Measurements from ENCODE around the gene CHMP4B.

CHMP4B gene

GRCh38 chr20:33827109-33827508 lies 16.0 kb downstream of the CHMP4B start:
- DNase-seq (ENCODE audit: low spot score), result no peak
- TF ChIP-seq CTCF (IDR thresholded peaks at IDR 0.05; ENCODE audit: extremely low read depth, missing control alignments), result no peak

GRCh38 chr20:33827634-33828325 lies 16.6 kb downstream of the CHMP4B start:
- DNase-seq (ENCODE audit: low spot score), result no peak
- TF ChIP-seq CTCF (IDR thresholded peaks at IDR 0.05; ENCODE audit: extremely low read depth, missing control alignments), result no peak

GRCh38 chr20:33828326-33828844 lies 17.2 kb downstream of the CHMP4B start:
- DNase-seq (ENCODE audit: low spot score), result no peak
- no peak for TF ChIP-seq CTCF (IDR thresholded peaks at IDR 0.05; ENCODE audit: extremely low read depth, missing control alignments)

- no peak for TF ChIP-seq CTCF (IDR thresholded peaks at IDR 0.05; ENCODE audit: extremely low read depth, missing control alignments)
- DNase-seq (ENCODE audit: low spot score), result no peak
These were observed 17.9 kb downstream of the CHMP4B start for GRCh38 chr20:33828967-33829560.

- no peak for DNase-seq (ENCODE audit: low spot score)
- no peak for TF ChIP-seq CTCF (IDR thresholded peaks at IDR 0.05; ENCODE audit: extremely low read depth, missing control alignments)
These were observed 18.5 kb downstream of the CHMP4B start for GRCh38 chr20:33829636-33830035.

GRCh38 chr20:33830371-33830770 lies 19.2 kb downstream of the CHMP4B start:
- no peak for TF ChIP-seq CTCF (IDR thresholded peaks at IDR 0.05; ENCODE audit: extremely low read depth, missing control alignments)
- no peak for DNase-seq (ENCODE audit: low spot score)

- no peak for TF ChIP-seq CTCF (IDR thresholded peaks at IDR 0.05; ENCODE audit: extremely low read depth, missing control alignments)
- DNase-seq (ENCODE audit: low spot score), result no peak
These were observed 21.1 kb downstream of the CHMP4B start for GRCh38 chr20:33832103-33832804.

Measured in GM20000 (cell line).